NCI-H345 treated with DMSO at 0.1 percent for 48 hours (cell line): ENCODE data around the gene CTNNA3.

Experiments
- DNase-seq: peaks from one replicate; lab custom pipeline; 2025; ENCODE audit not compliant: unreplicated experiment; lab: John Stamatoyannopoulos, UW

CTNNA3 gene

GRCh38 chr10:65900271-65900670 lies 1795.7 kb downstream of the CTNNA3 start:
- no peak for DNase-seq

- DNase-seq: no peak
Observed at GRCh38 chr10:65898055-65898454, 1797.9 kb downstream of the CTNNA3 start.

GRCh38 chr10:65894961-65895360 lies 1801.0 kb downstream of the CTNNA3 start:
- DNase-seq: no peak

DNA sequence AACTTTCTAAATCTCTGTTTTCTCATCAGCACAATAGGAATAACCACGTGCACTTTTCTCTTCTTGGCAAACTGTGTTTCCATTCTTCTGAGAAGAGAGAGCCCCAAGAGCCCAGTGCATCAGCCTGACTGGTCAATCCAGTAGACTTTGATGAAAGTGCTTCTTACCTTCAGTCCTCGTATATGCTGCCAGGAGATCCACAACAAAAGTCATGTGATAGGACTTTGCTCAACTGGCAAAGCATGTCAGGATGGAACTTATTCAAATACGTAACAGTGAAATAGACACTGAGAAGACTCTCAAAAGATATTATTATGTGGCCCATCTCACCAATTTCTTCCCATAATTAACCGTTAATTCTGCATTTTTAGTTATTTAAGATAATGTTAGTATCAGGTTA lies 1801.6 kb downstream of the CTNNA3 start:
- no peak for DNase-seq

DNA sequence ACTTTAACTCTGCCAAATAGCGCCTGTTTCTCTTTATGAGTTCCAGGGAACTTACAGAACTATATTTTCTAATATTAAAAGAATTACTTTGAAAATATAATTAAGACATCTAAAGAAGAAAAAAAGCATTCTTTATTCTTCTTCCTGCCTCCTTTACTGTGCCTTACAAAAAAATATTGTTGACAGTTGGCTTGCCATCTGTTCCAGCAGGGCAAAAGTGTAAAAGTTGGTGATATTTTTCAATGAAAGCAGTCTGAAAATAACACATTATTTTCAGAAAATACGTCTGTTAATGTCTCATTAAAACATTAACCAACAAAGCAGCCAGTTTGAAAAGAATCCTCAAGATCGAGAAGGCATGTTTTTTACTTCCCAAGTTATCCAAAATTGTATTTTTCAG lies 1802.3 kb downstream of the CTNNA3 start:
- DNase-seq: no peak

GRCh38 chr10:65892284-65892683 lies 1803.7 kb downstream of the CTNNA3 start:
- DNase-seq: no peak

DNA sequence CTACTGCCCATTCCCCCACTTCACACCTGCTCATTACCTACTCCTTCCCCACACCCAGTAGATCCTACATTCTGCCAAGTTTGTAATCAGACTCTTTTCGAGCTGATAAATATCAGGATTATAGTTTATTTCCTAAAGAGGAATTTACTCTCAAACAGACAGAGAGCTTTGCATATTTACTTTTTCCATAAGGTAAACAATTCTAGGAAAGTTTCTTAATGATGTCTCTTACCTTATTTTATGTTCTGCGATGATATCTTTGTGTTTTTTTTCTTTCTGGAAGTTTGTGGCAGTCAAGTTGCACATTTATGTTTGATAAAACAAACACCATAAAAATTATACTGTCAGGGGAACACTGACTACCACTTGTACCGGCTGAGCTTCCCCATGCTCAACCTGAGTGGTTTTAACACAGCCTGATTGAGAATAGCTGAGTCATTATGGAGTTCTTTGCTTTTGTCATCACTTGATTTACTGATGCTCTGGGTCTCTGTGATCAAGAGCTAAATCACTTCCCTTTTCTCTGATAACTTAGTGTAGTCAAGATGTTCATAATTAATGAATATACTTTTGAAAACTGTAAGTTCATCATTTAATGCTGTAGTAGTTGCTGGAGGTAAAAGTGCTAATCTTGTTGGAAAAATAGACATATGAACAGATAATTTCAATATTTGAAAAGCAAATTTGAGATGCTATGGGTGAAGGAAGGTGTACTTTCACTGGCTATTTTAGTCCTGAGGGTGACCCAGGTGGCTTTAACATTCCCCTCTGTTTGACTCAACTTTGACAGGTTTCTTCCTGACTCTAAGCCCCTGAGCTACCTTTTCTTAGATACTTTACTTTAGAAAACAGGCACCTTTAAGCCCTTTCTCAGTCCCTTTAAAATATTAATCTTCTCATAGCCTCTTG lies 1804.7 kb downstream of the CTNNA3 start:
- no peak for DNase-seq

- no peak for DNase-seq
Observed at GRCh38 chr10:65864529-65864928, 1831.5 kb downstream of the CTNNA3 start.

DNA sequence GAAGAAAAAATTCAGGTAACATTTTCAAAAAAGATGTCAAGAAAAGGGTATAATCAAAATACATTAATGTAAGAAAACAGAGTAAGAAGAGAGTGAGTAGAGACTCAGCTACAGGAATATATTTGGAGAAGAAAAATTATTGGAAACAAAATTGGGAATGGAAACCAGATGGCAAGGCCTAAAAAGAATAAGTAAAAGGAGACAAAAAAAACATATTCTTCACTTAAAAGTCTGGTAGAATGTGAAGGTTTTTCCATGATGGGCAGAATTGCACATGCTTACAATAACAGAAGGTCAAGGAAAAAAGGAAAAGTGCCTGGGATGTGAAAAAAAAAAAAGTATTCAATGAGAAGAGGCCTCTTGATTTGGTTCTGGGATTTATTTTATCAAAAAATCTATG lies 1832.0 kb downstream of the CTNNA3 start:
- no peak for DNase-seq
